HCEC 1CT (cell line): ENCODE measurements around the gene STYK1.
"Not testable (repeated sequence)": the region's sequence is repeated elsewhere in the genome, so short reads cannot be mapped to it uniquely, and the experiment has no call there.

Source experiments
- DNase-seq: peaks from one replicate; pipeline ENCODE4 v3.0.0-alpha.2; 2017

STYK1 gene

DNA sequence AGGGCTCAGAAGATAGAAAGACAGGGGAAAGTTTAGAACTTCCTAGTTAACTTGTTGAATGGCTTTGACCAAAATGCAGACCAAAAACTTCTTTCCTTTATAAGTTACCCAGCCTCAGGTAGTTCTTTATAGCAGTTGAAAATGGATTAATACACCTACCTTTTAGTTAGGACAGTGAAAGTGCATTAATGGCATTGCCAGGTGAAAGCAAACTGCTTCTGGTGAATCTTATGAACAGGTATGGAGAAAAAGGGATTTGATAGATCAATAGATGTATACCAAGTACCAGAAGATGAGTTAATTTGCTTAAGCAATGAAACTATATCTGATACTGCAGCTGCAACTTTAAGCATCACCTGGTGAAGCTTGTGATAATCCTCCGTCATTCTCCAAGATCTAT, 14.2 kb upstream of the STYK1 start:
- no peak for DNase-seq

DNA sequence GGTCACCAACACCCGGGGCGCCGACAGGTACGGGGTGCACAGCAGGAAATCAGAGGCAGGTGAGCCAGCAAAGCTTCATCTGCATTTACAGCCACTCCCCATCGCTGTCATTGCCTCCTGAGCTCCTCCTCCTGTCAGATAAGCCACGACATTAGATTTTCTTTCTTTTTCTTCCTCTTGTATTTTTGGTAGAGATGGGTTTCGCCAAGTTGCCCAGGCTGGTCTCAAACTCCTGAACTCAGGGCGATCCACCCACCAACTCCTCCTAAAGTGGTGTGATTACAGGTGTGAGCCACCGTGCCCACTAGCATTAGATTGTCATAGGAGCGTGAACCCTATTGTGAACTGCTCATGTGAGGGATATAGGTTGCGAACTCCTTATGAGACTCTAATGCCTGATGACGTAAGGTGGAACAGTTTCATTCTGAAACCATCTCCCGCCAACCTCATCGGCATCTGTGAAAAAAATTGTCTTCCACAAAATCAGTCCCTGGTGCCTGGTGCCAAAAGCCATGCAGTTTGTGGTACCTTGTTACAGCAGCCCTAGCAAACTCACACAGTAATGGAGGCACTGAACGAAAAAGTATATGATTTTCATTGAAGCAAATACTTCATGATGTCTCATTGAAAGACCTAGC, 1.5 kb downstream of the STYK1 start:
- DNase-seq = no peak

DNA sequence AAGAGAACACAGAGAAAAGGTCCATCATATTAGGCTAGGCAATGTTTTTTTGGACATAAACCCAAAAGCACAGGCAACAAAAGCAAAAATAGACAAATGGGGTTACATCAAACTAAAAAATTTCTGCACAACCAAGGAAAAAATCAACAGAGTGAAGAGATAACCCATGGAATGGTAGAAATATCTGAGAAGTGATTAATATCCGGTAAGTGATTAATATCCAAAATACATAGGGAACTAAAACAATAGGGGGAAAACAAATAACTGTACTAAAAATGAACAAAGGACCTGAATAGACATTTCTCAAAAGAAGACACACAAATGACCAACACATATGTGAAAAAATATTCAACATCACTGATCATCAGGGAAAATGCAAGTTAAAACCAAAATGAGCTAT, 4.3 kb downstream of the STYK1 start:
- DNase-seq = no peak

DNA sequence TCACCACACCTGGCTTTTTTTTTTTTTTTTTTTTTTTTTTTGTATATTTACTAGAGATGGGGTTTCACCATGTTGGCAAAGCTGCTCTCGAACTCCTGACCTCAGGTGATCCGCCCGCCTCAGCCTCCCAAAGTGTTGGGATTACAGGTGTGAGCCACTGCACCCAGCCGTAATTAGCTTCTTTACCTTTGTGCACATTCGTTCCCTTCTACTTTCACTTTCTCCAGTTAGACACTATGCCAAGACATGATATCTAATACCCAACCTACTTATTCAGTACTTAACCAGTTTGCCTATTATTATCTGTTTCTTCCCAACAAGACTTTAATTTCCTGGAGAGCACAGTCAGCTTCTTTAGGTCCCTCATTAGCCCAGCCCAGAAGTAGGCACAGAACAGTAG, 5.3 kb downstream of the STYK1 start:
- DNase-seq = no peak

DNA sequence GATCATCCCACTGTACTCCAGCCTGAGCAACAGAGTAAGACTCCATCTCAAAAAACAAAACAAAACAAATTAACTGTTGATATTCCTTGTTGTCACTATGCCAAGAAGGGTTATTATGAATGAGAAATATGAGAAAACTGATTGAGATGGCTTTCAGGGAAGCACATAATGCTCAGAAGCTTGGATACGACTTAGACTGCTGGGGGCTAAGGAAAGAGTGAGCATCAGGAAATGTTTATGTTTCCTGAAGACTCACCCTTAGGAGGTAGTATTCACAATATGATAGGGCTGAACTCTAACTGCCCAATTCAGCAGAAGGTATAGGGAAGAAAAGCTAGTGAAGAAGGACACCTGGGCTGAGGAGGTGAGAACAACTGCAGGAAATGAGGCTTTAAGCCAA, 6.3 kb downstream of the STYK1 start:
- DNase-seq = no peak

DNA sequence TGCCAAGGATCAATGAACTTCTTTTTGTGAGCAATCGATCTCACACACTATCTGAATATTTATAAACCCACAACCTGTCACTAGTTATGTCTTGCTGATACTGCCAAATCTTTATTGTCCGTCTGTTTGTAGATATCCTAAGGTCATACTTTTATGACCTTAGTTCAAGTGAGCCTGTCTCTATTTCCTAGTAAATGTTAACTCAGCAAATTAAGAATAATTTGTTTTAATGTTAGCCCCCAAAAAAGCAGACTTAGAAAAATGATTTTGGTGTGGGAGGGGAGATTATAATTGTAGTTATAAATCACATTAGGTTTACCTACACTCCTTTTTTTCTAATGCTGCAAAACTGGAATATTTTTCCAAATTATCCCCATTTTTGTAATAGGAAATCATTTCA, 9.4 kb downstream of the STYK1 start:
- DNase-seq = no peak

DNA sequence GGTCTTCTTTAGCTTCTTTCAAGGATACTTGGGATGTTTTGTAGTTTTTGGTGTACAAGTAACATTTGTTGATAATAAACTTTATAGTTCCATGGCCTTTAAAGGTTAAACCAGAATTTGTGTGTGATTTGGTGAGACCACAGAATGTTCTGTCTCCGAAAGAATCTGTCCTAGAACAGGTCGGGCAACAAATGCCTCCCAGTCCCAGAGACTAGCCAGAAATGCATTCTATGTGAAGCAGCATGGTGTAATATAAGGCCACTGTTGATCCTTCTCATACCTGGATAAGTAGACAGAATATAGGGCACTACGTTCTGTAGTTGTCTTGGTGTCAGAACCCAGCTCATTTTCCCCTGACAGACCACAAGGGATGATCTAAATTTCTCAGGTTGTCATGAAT, 10.0 kb downstream of the STYK1 start:
- DNase-seq = no peak

DNA sequence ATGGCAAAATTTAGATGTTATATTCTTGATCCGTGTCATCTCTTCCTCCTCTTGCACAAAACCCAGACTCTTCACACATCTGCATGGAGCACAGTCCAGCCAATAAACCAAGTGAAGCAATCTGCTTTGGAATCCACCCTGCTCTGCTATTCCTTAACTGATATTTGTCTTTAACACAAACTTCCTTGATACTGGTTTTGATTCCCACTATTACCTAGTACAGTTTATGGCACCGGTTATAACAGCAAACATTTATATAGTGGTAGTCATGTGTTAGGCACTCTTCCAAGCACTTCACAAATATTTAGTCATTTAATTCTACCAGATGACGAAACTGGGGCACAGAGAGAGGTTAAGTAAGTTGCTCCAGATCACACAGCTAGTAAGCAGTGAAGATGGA, 12.5 kb downstream of the STYK1 start:
- peak; percentile 45 for DNase-seq

DNA sequence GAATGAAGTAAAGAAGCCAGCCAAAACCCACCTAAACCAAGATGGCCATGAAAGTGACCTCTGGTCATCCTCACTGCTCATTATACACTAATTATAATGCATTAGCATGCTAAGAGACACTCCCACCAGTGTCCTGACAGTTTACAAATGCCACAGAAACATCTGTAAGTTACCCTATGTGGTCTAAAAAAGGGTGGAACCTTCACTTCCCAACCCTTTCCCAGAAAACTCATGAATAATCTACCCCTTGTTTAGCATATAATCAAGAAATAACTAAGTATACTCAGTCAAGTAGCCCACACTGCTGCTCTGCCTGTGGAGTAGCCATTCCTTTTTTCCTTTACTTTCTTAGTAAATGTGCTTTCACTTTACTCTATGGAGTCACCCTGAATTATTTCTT, 19.8 kb downstream of the STYK1 start:
- DNase-seq = no peak

DNA sequence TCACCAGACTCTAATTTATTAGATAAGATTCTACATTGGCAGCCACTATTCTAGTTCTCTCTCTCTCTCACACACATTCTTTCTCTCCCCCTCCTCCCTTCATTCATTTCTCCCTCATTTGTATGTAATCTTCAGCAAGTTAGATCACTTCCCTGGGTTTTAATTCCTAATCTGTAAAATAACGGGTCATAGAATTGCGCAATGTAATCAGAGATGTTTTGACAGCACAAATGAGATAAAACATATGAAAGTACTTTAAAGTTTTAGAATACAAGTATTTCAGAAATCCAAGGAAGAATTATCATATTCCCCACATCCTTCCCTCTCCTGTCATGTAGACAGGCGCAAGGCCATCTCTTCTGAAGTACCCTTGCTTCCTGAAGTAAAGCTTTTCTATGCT, 21.7 kb downstream of the STYK1 start:
- no peak for DNase-seq

DNA sequence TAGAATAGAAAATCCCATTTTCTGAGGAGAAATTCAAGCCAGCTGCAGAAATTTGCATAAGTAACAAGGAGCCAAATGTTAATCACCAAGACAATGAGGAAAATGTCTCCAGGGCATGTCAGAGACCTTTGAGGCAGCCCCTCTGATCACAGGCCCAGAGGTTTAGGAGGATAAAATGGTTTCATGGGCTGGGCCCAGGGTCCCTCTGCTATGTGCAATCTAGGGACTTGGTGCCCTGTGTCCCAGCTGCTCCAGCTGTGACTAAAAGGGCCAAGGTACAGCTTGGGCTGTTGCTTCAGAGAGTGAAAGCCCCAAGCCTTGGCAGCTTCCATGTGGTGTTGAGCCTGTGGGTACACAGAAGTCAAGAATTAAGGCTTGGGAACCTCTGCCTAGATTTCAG, 27.3 kb downstream of the STYK1 start:
- DNase-seq = not testable (repeated sequence)

DNA sequence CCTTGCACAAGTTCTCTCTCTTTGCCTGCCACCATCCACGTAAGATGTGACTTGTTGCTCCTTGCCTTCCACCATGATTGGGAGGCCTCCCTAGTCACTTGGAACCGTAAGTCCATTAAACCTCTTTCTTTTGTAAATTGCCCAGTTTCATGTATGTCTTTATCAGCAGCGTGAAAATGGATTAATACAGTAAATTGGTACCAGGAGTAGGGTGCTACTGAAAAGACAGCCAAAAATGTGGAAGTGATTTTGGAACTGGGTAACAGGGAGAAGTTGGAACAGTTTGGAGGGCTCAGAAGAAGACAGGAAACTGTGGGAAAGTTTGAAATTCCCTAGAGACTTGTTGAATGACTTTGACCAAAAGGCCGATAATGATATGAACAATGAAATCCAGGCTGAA, 27.9 kb downstream of the STYK1 start:
- DNase-seq = no peak

DNA sequence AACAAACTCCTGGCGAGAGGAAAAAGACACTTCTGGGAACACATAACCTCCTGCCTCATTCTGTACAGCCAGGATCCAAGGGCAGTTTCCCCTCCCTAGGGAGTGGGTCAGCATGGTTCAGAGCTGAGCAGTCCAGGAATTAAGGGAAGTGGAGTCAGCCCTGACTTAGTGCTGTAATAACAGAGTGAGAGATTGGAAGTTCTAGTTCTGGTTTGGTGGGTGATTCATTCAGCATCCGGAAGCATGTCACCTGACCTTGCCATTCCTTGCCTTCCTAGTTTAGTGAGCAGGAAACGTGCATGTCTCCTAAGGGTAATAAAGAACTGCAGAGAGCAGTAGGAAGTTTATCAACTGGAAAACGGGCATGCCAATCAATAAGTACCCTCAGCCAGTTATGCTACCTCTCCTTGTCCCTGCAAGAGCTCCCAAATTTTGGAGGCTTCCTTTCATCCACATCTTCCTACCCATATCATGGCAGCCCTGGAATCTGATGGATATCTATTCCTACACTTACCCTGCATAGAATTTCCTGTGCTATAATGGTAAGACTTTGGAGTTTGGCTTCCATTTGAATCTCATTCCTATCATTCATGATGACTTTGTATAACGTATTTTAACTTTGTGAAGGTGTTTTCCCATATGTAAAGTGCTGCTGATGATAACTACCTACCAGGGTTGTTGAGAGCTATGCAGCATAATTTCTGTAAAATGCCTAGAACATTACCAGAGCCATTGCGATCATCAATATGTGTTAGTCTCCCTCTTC, 31.9 kb downstream of the STYK1 start:
- peak; percentile 70 for DNase-seq

DNA sequence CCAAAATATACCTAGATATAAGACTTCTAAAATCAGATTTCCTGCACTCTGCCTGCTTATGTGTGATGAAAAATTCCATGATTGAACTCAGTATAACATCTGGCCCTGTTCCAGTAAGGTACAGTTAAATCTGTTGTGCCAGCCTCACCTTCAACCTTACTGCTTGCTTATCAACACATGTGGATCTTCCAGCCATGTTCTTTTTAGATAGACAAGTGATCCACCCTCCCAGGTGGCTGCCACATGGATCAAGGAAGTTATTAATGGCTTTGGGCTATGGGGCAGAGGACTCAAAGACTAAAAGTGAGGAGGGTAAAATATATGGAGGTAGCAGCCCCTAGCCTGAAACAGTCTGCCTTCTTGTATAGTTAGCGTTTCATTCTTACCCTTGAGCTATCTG, 35.1 kb downstream of the STYK1 start:
- DNase-seq = no peak

DNA sequence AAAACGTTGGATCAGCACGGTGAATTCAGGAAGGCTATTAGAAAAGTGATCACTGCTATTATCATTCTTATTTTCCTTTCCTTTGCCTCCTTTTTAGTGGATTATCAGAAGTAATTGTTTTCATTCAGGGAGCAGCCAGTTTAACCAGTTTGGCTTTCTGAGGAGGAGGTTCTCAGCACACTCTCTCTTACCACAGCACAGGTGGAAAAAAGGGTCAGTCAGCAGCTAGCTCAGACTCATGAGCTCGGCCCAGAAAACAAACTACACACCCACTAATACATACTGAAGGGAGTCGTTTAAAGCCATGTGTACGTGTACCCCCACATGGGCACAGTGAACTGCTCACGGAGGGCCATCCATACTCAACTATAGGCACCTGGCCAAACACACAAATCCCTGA, 37.2 kb downstream of the STYK1 start:
- DNase-seq = no peak

DNA sequence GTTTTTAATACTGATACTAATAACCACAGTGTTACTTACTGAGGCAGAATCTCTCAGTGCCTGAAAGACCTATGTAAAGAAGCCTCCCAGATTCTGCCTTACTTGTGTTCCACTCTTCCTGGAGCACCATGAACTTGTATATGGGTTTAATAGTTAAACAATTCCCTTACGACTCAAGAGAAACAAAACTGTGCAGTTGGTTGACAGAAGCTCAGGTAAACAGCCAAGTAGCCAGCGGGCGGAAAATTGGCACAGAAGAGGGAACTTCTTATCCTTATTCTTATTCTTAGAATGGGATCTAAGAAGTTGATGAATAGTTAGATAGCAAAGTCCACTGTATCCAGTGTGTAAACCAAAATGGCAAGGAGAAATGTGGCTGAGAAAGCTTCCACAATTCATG, 37.7 kb downstream of the STYK1 start:
- DNase-seq = no peak

DNA sequence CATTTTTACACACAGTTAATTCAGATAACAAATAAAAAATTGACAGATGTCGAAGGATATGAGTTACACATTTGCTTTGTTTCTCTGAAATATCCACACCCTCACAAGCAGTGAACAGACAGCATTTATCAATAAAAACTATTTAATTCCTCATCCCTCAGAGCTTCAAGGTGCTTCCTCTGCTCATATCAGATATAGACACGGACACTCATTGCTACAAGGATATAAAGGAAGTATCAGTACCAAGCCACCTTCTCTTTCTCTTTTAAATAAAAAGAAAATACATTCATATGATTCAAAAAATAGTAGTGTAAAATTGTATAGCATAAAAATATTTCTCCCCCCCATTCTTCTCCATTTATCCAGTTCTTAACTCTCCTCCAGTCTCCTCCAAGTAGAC, 38.5 kb downstream of the STYK1 start:
- DNase-seq = no peak

DNA sequence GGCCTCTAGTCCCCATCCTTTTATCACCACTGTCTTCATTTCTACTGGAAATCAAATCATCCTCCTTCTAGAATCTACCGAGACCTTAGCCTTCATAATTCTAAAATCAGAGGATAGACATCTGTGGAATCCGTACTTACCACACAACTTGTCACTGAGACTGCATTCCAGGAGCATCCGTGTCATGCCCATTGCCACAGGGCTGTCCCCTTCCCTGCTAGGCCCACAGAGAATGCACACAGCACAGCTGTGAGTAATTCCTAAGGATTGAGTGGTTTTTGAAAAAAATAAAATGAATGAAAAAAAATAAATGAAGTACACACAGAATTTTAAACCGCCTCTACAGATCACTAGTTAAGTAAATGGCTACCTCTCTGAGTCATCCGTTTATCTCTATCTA, 39.4 kb downstream of the STYK1 start:
- peak; percentile 48 for DNase-seq

DNA sequence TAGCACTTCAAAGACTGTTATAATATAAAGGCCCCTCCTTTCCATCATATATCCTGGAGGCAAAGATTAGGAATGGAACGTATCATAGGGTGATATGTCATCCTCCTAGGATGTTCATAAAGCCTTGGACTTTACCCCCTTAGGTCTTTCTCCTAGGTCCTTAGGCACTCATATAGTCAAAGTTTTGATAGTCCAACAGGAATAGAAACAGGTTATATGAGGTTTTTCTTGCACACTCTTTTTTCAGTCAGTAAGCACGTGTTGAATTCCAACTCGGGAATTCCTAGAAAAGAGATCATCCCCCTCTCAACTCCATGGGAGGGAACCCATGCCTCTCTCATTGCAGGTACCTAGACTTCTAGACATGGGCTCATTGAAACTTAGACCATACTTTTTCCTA, 40.3 kb downstream of the STYK1 start:
- DNase-seq = no peak

DNA sequence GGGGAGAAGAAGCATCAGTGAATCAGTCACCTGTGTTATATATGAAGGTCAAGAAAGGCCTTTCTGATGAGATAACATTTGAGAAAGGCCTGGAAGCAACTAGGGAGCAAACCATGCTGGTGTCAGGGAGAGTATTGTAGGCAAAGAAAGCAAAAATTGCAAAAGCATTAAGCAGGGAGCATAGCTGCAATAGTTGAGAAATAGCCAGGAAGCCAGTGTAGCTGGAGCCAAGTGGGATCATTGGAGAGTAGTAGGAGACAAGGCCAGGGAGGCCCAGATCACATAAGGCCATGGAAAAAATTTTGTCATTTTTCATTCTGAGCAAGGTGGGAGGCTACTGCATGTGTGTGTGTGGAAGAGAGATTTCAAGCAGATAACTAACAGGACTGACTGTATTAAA, 41.6 kb downstream of the STYK1 start:
- DNase-seq = no peak

DNA sequence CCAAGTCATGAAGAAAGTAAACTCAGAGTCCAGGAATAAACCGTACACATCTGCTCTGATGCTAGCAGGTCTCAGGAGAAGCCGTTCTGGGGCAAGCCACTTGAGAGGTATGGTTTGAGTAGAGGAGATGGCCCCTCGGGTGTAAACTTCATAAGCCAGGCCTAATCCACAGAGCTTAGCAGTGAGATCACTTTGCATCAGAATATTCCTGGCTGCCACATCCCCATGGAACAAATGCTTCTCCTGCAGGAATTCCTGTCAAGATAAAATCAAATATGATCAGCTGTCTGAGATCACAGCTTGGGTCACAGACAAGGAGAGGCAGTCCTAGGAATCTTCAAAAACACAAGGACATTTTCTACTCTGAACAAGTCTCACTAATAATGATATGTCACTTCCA, 49.2 kb downstream of the STYK1 start:
- no peak for DNase-seq

DNA sequence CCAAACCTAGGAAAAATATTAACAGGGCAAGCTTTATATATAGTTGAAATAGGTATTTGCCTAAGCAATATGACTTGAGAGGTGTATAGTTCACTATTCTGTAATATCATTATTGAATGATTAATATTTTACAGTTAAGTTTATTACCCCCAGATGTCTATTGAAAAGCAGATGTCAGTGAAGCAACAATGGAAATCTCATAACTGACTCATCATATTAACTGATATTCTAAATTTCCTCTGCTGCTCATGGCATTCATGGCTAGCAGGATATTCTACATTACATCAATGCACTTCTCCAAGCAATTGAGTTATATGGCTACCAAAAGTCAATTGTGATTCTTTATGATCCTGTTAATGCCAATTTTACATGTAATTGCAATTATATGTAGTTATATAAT, 50.7 kb downstream of the STYK1 start:
- DNase-seq = peak; percentile 42

DNA sequence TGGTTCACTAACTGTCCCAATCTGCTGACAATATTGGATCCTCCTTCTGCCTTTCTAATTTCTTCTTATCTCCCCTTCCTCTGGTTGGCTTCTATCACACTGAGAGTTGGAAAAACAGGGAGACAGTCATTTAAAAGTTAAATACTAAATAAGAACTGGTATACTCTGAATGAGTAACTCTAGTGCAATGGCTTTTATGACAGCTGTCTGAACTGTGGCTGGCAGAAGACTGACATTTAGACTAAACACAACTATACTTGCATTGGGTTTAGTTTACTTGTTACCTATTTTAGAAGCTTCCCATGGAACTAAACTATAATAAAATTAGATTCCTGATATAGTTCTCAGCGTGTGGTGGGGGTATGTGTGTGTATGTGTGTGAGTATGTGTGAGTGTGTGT, 52.6 kb downstream of the STYK1 start:
- DNase-seq = no peak

DNA sequence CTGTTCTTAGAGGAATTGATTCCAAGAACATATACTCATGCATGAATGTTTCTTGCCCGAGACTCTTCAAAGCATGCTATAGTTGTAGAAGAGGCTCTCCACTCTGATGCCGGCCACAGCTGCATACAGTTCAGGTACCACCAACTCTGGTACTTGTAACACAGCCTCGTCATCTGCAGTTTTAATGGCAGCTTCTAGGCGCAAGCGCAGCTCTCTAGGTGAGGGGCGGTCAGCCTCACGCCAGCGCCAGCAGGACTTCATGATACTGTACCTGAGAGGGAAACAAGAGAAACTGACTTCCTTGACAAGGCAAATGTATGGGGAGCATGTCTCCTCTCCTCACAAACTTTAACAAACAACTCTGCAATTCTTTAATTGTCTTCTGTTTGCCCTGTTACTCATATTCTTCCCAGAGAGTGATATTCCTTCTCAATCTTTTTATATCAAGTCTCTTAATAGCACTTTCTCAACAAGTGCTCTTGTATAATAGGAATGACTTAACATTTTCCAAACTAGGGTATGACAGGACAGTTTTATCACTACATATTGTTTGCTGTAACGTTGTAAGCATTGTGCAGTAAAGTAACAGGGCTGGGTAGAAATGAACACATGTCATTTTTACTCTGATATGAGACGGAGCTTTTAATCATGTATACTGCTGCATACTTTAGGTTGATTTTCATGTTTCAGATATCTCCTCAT, 53.6 kb downstream of the STYK1 start:
- DNase-seq = no peak
